ENCODE data around the gene THRAP3. TPM values are rescaled to one million over a fixed set of nuclear protein-coding genes. Genes with fewer than 3 reads are reported as not detected.

The THRAP3 gene
- polyA plus RNA-seq, 1 of the 3 experiments (the other 2 are of a cell fraction) = 33.7 TPM

DNA sequence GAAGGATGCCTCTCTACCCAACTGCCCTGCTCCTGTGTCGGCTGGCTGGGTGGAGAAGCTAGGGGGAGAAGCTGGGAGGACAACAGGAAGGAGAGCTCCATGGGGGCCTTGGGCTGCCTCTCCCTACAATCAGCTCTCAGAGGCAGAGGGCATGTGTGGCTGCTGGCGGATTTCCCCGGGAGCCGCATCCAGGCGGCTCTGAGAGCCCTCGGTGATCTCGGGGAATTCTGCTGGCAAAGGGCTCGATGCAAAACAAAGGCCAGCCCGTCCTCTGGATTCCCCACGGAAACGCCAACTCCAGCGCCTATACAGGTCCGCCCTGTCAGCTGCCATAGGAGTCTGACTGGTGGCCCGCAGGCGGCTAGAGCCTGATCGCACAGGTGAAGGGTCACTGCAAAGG lies 125.6 kb downstream of the THRAP3 start (continued):
- no peak for TF ChIP-seq CHD2 (IDR thresholded peaks at IDR 0.05; ENCODE audit: low read length, partially characterized antibody)
- no peak for TF ChIP-seq PBX3 (IDR thresholded peaks at IDR 0.05)
- TF ChIP-seq RXRA (IDR thresholded peaks at IDR 0.05; ENCODE audit: borderline replicate concordance, low read depth) = no peak
- no peak for TF ChIP-seq JUND (IDR thresholded peaks at IDR 0.05)
- TF ChIP-seq MXI1 (IDR thresholded peaks at IDR 0.05; ENCODE audit: low read depth, low read length) = no peak

GRCh38 chr1:36350659-36351226 lies 126.5 kb downstream of the THRAP3 start:
- Histone ChIP-seq H3K27ac (ENCODE audit: low read depth in 2 of 2, low read length in 1 of 2) (peak overlapping the region; percentile 96 to 100), H2AFZ (ENCODE audit: low read depth) (no peak overlapping the region), H3K79me2 (ENCODE audit: insufficient read depth) (peaks cover 22% of the 10 kb centered on the region), H3K9me2 (no peaks in the 10 kb centered on the region), H3K4me2 (peak overlapping the region; percentile 80), H4K20me1 (ENCODE audit: insufficient read depth) (no peaks in the 10 kb centered on the region), H3K9ac (peak overlapping the region; percentile 86), H3F3A (replicated peaks; ENCODE audit: insufficient read depth) (peaks cover 41% of the 10 kb centered on the region), H3K9me3 (no peaks in the 10 kb centered on the region), H3K36me3 (replicated peaks in 1 of 2; ENCODE audit: control insufficient read depth in 1 of 2, insufficient read depth in 2 of 2, low read length in 1 of 2) (peaks cover 34 to 51% of the 10 kb centered on the region in 2 experiments), H3K27me3 (ENCODE audit: insufficient read depth) (no peaks in the 10 kb centered on the region), H3K4me1 (ENCODE audit: control insufficient read depth in 1 of 2, insufficient read depth in 2 of 2, low read depth in 1 of 2, low read length in 1 of 2) (peaks cover 32 to 50% of the 10 kb centered on the region in 2 experiments), H3K4me3 (ENCODE audit: low read depth in 2 of 2, low read length in 1 of 2) (peak overlapping the region in 1 of 2 experiments; percentile 33; a peak in 1 of 4 replicates)
- WGBS (ENCODE audit: low lambda C conversion rate) = 14% methylated on average over 3 of the region's 13 CpGs
- DNase-seq = no peak
- CTCF ChIA-PET = interaction anchor here (0.7 to 7.4 kb wide), 7 partner anchors 8 to 786 kb away, joined by 3 to 86 read pairs (median 3); no protein-coding TSS in a partner anchor
- POLR2A ChIA-PET = interaction anchor here (2.0 kb wide), 2 partner anchors 10 to 15 kb away, joined by 4 to 10 read pairs; no protein-coding TSS in a partner anchor
- TF ChIP-seq RFX5 (IDR thresholded peaks at IDR 0.05; ENCODE audit: low read length) = no peak
- TF ChIP-seq MAX (IDR thresholded peaks at IDR 0.05; ENCODE audit: low read depth) = no peak; the same call in none of the 2 replicates
- peak; percentile 68 for TF ChIP-seq TEAD4 (IDR thresholded peaks at IDR 0.05; ENCODE audit: borderline replicate concordance, insufficient read depth)
- TF ChIP-seq MXI1 (IDR thresholded peaks at IDR 0.05; ENCODE audit: low read depth, low read length) = no peak
- TF ChIP-seq RAD21 (IDR thresholded peaks at IDR 0.05; ENCODE audit: low read length) = no peak
- TF ChIP-seq CHD2 (IDR thresholded peaks at IDR 0.05; ENCODE audit: low read length, partially characterized antibody) = no peak
- TF ChIP-seq JUND (IDR thresholded peaks at IDR 0.05) = peak; percentile 88
- TF ChIP-seq NFIC (IDR thresholded peaks at IDR 0.05; ENCODE audit: borderline replicate concordance) = peak; percentile 91
- TF ChIP-seq, protein P1, sequence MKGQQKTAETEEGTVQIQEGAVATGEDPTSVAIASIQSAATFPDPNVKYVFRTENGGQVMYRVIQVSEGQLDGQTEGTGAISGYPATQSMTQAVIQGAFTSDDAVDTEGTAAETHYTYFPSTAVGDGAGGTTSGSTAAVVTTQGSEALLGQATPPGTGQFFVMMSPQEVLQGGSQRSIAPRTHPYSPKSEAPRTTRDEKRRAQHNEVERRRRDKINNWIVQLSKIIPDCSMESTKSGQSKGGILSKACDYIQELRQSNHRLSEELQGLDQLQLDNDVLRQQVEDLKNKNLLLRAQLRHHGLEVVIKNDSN (IDR thresholded peaks at IDR 0.05; ENCODE audit: borderline replicate concordance, low read depth) = no peak
- TF ChIP-seq, protein P2, sequence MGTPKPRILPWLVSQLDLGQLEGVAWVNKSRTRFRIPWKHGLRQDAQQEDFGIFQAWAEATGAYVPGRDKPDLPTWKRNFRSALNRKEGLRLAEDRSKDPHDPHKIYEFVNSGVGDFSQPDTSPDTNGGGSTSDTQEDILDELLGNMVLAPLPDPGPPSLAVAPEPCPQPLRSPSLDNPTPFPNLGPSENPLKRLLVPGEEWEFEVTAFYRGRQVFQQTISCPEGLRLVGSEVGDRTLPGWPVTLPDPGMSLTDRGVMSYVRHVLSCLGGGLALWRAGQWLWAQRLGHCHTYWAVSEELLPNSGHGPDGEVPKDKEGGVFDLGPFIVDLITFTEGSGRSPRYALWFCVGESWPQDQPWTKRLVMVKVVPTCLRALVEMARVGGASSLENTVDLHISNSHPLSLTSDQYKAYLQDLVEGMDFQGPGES (IDR thresholded peaks at IDR 0.05; ENCODE audit: low read depth, low read length) = no peak
- TF ChIP-seq EP300 (IDR thresholded peaks at IDR 0.05; ENCODE audit: borderline replicate concordance in 1 of 2, low read depth in 1 of 2, low read length in 1 of 2) = peak in 1 of 2 experiments; percentile 90; a peak in 1 of 4 replicates
- TF ChIP-seq PBX3 (IDR thresholded peaks at IDR 0.05) = peak; percentile 70; the same call in 1 of the 2 replicates
- no peak for TF ChIP-seq FOXJ3 (CRISPR knock-in tag; IDR thresholded peaks at IDR 0.05)
- TF ChIP-seq GABPA (IDR thresholded peaks at IDR 0.05; ENCODE audit: low read depth) = peak; percentile 29
- peak; percentile 40; the same call in 1 of the 2 replicates for TF ChIP-seq ELF1 (IDR thresholded peaks at IDR 0.05)
- TF ChIP-seq GATA2 (CRISPR knock-in tag; IDR thresholded peaks at IDR 0.05) = no peak
- no peak for TF ChIP-seq USF2 (IDR thresholded peaks at IDR 0.05; ENCODE audit: borderline replicate concordance, low read depth, low read length)
- TF ChIP-seq RCOR1 (IDR thresholded peaks at IDR 0.05; ENCODE audit: low read length) = no peak
- TF ChIP-seq NRF1 (IDR thresholded peaks at IDR 0.05; ENCODE audit: low read depth, low read length) = no peak
- TF ChIP-seq EZH2phosphoT487 (IDR thresholded peaks at IDR 0.05; ENCODE audit: borderline replicate concordance, low read depth) = no peak
